ENCODE data around the gene LRRIQ1. TPM values are rescaled to one million over a fixed set of nuclear protein-coding genes. Genes with fewer than 3 reads are reported as not detected.
"Not testable (repeated sequence)": the region's sequence is repeated elsewhere in the genome, so short reads cannot be mapped to it uniquely, and the experiment has no call there.

The LRRIQ1 gene
- total and polyA plus RNA-seq, 2 of the 4 experiments (the other 2 are of a cell fraction): under 0.01 to 0.05 TPM

DNA sequence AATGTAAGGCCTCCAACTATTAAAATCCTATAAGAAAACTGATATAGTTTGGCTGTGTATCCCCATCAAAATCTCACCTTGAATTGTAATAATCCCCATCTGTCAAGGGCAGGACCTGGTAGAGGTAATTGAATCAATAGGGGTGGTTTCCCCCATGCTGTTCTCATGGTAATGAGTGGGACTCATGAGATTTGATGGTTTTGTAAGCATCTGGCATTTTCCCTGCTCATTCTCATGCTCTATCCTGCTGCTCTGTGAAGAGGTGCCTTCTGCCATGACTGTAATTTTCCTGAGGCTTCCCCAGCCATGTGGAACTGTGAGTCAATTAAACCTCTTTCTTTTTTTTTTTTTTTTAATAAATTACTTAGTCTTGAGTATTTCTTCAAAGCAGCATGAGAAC lies 31.9 kb upstream of the LRRIQ1 start:
- H3K27me3 ChIP-seq (ENCODE audit: control insufficient read depth, insufficient read depth, low read length): no peaks in the 10 kb centered on the region
- H3K18ac ChIP-seq (ENCODE audit: low read depth, low read length): no peak overlapping the region
- dilution Hi-C loops (cut with HindIII; ENCODE audit: low sequenced_read_pairs, unreplicated experiment): no loop called here
- DNase-seq (no peak), ATAC-seq (ENCODE audit: low read depth) (no peak)
- H2BK20ac ChIP-seq (ENCODE audit: low read depth, low read length): no peak overlapping the region
- POLR2A ChIA-PET (ENCODE audit: unreplicated experiment): no interaction called here
- H3K56ac ChIP-seq (ENCODE audit: extremely low read depth, insufficient read depth, low read length): no peak overlapping the region
- no peak overlapping the region for H2AK9ac ChIP-seq (replicated peaks; ENCODE audit: low read depth, low read length, poor library complexity)
- H3K4me3 ChIP-seq (ENCODE audit: insufficient read depth, low read depth, low read length): no peak overlapping the region
- no peak overlapping the region for H2BK120ac ChIP-seq (ENCODE audit: low read depth, low read length)
- H3K9me1 ChIP-seq (ENCODE audit: insufficient read depth, low read length): no peaks in the 10 kb centered on the region
- H3K4me2 ChIP-seq (ENCODE audit: low read depth, low read length): no peak overlapping the region
- in situ Hi-C loops (cut with MboI; ENCODE audit: low sequenced_read_pairs): no loop called here
- H3K9ac ChIP-seq (ENCODE audit: low read depth, low read length): no peak overlapping the region
- H3K79me1 ChIP-seq (ENCODE audit: low read depth in 1 of 2, low read length in 2 of 2): no peaks in the 10 kb centered on the region
- no peak overlapping the region for H4K91ac ChIP-seq (ENCODE audit: insufficient read depth, low read depth, low read length)
- H2BK5ac ChIP-seq (ENCODE audit: low read depth, low read length, poor library complexity, severe bottlenecking): no peak overlapping the region
- no peaks in the 10 kb centered on the region for H4K20me1 ChIP-seq (ENCODE audit: insufficient read depth, low read length)
- peaks cover 2% of the 10 kb centered on the region; the same call in 1 of the 2 replicates for H3K4me1 ChIP-seq (ENCODE audit: control insufficient read depth, insufficient read depth, low read length)
- CTCF ChIA-PET: no interaction called here
- H2AK5ac ChIP-seq (ENCODE audit: low read depth, low read length): no peak overlapping the region
- H3K27ac ChIP-seq (ENCODE audit: insufficient read depth, low read length): no peak overlapping the region
- H3K23ac ChIP-seq (ENCODE audit: low read depth, low read length): no peak overlapping the region
- H3K36me3 ChIP-seq (ENCODE audit: control insufficient read depth, insufficient read depth, low read length): no peaks in the 10 kb centered on the region
- H4K8ac ChIP-seq (ENCODE audit: low read depth in 2 of 2, low read length in 2 of 2): no peak overlapping the region
- intact Hi-C loops (cut with micrococcal nuclease): no loop called here
- no peak overlapping the region for H2BK15ac ChIP-seq (ENCODE audit: low read depth, low read length)
- no peak for TF ChIP-seq BHLHE40 (IDR thresholded peaks at IDR 0.05; ENCODE audit: low read depth, low read length)
- BruUV-seq (replicated peaks): no TSS peak
- no peaks in the 10 kb centered on the region for H3K9me3 ChIP-seq (ENCODE audit: control insufficient read depth, insufficient read depth, low read length)
- H2AFZ ChIP-seq (replicated peaks; ENCODE audit: low read length, poor library complexity): no peak overlapping the region
- no peak overlapping the region for H4K5ac ChIP-seq (ENCODE audit: low read depth, low read length)
- H3K4ac ChIP-seq (ENCODE audit: low read depth, low read length): no peak overlapping the region
- no peak overlapping the region for H3K14ac ChIP-seq (replicated peaks; ENCODE audit: low read depth, low read length)

- BruUV-seq (replicated peaks); in situ Hi-C loops (cut with MboI; ENCODE audit: low sequenced_read_pairs); intact Hi-C loops (cut with micrococcal nuclease): not testable (repeated sequence)
These were observed 31.1 kb upstream of the LRRIQ1 start for GRCh38 chr12:85005047-85005446.

More at GRCh38 chr12:85005047-85005446, 31.1 kb upstream of the LRRIQ1 start:
- H3K27ac ChIP-seq (ENCODE audit: insufficient read depth, low read length); H3K18ac ChIP-seq (ENCODE audit: low read depth, low read length); H2AK5ac ChIP-seq (ENCODE audit: low read depth, low read length); H2BK20ac ChIP-seq (ENCODE audit: low read depth, low read length); H3K56ac ChIP-seq (ENCODE audit: extremely low read depth, insufficient read depth, low read length); H2AK9ac ChIP-seq (replicated peaks; ENCODE audit: low read depth, low read length, poor library complexity); H3K4me3 ChIP-seq (ENCODE audit: insufficient read depth, low read depth, low read length); H4K91ac ChIP-seq (ENCODE audit: insufficient read depth, low read depth, low read length); H3K9me1 ChIP-seq (ENCODE audit: insufficient read depth, low read length); H4K20me1 ChIP-seq (ENCODE audit: insufficient read depth, low read length); H3K23ac ChIP-seq (ENCODE audit: low read depth, low read length); H2BK120ac ChIP-seq (ENCODE audit: low read depth, low read length); H2AFZ ChIP-seq (replicated peaks; ENCODE audit: low read length, poor library complexity); H3K4me2 ChIP-seq (ENCODE audit: low read depth, low read length); H3K27me3 ChIP-seq (ENCODE audit: control insufficient read depth, insufficient read depth, low read length); DNase-seq; H3K9ac ChIP-seq (ENCODE audit: low read depth, low read length); H2BK5ac ChIP-seq (ENCODE audit: low read depth, low read length, poor library complexity, severe bottlenecking); H2BK15ac ChIP-seq (ENCODE audit: low read depth, low read length); H3K36me3 ChIP-seq (ENCODE audit: control insufficient read depth, insufficient read depth, low read length); CTCF ChIA-PET; H4K8ac ChIP-seq (ENCODE audit: low read depth in 2 of 2, low read length in 2 of 2); H3K4me1 ChIP-seq (ENCODE audit: control insufficient read depth, insufficient read depth, low read length); dilution Hi-C loops (cut with HindIII; ENCODE audit: low sequenced_read_pairs, unreplicated experiment); H4K5ac ChIP-seq (ENCODE audit: low read depth, low read length); H3K9me3 ChIP-seq (ENCODE audit: control insufficient read depth, insufficient read depth, low read length); H3K14ac ChIP-seq (replicated peaks; ENCODE audit: low read depth, low read length); H3K4ac ChIP-seq (ENCODE audit: low read depth, low read length); POLR2A ChIA-PET (ENCODE audit: unreplicated experiment); ATAC-seq (ENCODE audit: low read depth); H3K79me1 ChIP-seq (ENCODE audit: low read depth in 1 of 2, low read length in 2 of 2): not testable (repeated sequence)
- no CpG with 5 or more reads among the region's 2 CpGs for WGBS, 2 experiments (ENCODE audit: extremely low coverage in 2 of 2, insufficient read length in 1 of 2)
